LNCaP clone FGC (cell line): ENCODE measurements around the gene CPLX3.

Source experiments
- DNase-seq: peaks from one replicate; pipeline ENCODE4 v3.0.0-alpha.2; 2011; ENCODE audit warnings: low read depth
- H3K4me3 ChIP-seq: 2 replicates; pipeline ENCODE4 v1.5.1; 2011; ENCODE audit warnings: mild to moderate bottlenecking, low read depth, low read length, control low read depth
- CTCF ChIP-seq: IDR thresholded peaks from 2 replicates; pipeline ENCODE4 v1.5.1; 2012; ENCODE audit warnings: mild to moderate bottlenecking; ENCODE audit not compliant: control insufficient read depth, insufficient read depth; ENCODE audit errors: extremely low read depth

Gene CPLX3

GRCh38 chr15:74835312-74835823 lies 8.9 kb downstream of the CPLX3 start:
- DNase-seq: no peak

GRCh38 chr15:74836846-74837245 lies 10.4 kb downstream of the CPLX3 start:
- no peak for TF ChIP-seq CTCF
- no peak for DNase-seq
- no peak overlapping the region for H3K4me3 ChIP-seq

More at GRCh38 chr15:74835312-74835823, 8.9 kb downstream of the CPLX3 start:
- peak; percentile 86 for TF ChIP-seq CTCF
- no peak overlapping the region for H3K4me3 ChIP-seq

- no peak for TF ChIP-seq CTCF
- no peak for DNase-seq
- no peak overlapping the region for H3K4me3 ChIP-seq
Measured at GRCh38 chr15:74837482-74838136, 11.2 kb downstream of the CPLX3 start.

- H3K4me3 ChIP-seq: no peak overlapping the region
- TF ChIP-seq CTCF: no peak
- DNase-seq: no peak
Measured at GRCh38 chr15:74838137-74838516, 11.7 kb downstream of the CPLX3 start.

GRCh38 chr15:74838746-74839525 lies 12.5 kb downstream of the CPLX3 start:
- no peak for TF ChIP-seq CTCF
- no peak for DNase-seq

GRCh38 chr15:74839526-74840395 lies 13.3 kb downstream of the CPLX3 start:
- no peak for DNase-seq
- no peak overlapping the region for H3K4me3 ChIP-seq
- TF ChIP-seq CTCF: no peak

More at GRCh38 chr15:74838746-74839525, 12.5 kb downstream of the CPLX3 start:
- H3K4me3 ChIP-seq: no peak overlapping the region
